GM12878 (cell line): ENCODE results near the gene GALNTL6.

Experiments
- FOXK2 ChIP-seq: fragments of 450-650 bp; IDR thresholded peaks from 2 replicates; pipeline ENCODE4 v1.6.1; 2017; ENCODE audit warnings: mild to moderate bottlenecking, moderate library complexity
- JUNB ChIP-seq: IDR thresholded peaks from 2 replicates; pipeline ENCODE4 v1.6.1; 2016; ENCODE audit warnings: antibody characterized with exemption, mild to moderate bottlenecking
- TF ChIP-seq, protein P1 (sequence below), 3 experiments: IDR thresholded peaks in 2 of 3; conservative IDR thresholded peaks in 1 of 3; 2 replicates each; pipeline ENCODE4 v1.5.1; 2011; ENCODE audit warnings: low read depth in 3 of 3, low read length in 3 of 3, mild to moderate bottlenecking in 3 of 3, control low read depth in 2 of 3, moderate library complexity in 2 of 3, inconsistent platforms in 1 of 3, mixed read lengths in 1 of 3; ENCODE audit not compliant: control insufficient read depth in 2 of 3, insufficient read depth in 1 of 3; ENCODE audit errors: extremely low read depth in 1 of 3

DNA sequence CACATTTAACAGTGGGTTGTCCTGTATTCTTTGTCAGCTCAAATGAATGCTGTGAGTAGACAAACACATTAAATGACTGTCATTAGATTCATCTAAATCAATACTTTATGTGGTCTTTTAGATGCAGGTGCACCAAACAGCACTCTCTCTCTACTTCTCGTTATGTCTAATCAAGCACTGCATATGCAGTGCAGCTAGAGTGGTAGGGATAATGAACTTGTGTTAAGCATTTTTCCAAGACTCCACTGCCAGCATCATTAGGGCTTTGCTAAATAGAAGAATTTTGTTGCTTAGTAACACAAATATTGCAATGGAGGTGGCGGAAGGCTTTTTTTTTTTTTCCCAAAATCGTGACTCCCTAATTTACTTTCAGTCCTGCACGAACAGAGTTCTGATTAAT, 908.5 kb downstream of the GALNTL6 start:
- TF ChIP-seq FOXK2 (no peak), JUNB (no peak)
- TF ChIP-seq, protein P1, sequence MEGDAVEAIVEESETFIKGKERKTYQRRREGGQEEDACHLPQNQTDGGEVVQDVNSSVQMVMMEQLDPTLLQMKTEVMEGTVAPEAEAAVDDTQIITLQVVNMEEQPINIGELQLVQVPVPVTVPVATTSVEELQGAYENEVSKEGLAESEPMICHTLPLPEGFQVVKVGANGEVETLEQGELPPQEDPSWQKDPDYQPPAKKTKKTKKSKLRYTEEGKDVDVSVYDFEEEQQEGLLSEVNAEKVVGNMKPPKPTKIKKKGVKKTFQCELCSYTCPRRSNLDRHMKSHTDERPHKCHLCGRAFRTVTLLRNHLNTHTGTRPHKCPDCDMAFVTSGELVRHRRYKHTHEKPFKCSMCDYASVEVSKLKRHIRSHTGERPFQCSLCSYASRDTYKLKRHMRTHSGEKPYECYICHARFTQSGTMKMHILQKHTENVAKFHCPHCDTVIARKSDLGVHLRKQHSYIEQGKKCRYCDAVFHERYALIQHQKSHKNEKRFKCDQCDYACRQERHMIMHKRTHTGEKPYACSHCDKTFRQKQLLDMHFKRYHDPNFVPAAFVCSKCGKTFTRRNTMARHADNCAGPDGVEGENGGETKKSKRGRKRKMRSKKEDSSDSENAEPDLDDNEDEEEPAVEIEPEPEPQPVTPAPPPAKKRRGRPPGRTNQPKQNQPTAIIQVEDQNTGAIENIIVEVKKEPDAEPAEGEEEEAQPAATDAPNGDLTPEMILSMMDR (IDR thresholded peaks at IDR 0.05 in 2 of 3, conservative IDR thresholded peaks at IDR 0.05 in 1 of 3; ENCODE audit: control insufficient read depth in 2 of 3, extremely low read depth in 1 of 3, insufficient read depth in 1 of 3, low read depth in 3 of 3, low read length in 3 of 3) = no peak
